Parathyroid adenoma (tissue), 2 donors: ENCODE measurements around the gene HGD.
A peak's percentile ranks its signal among the peaks of the same experiment; 100 is the strongest.

Source experiments
- H2AFZ ChIP-seq: fragments of 300-600 bp; sonication (generic); one replicate; pipeline ENCODE4 v1.7.0; 2017; ENCODE audit warnings: antibody characterized with exemption, mild to moderate bottlenecking
- H3K27ac ChIP-seq: fragments of 300-600 bp; sonication (generic); one replicate; pipeline ENCODE4 v1.7.0; 2017
- H3K27me3 ChIP-seq: fragments of 300-600 bp; sonication (generic); one replicate; pipeline ENCODE4 v1.7.0; 2017; ENCODE audit warnings: low read length; ENCODE audit not compliant: control insufficient read depth, insufficient read depth
- H3K36me3 ChIP-seq: fragments of 300-600 bp; sonication (generic); one replicate; pipeline ENCODE4 v1.7.0; 2017; ENCODE audit warnings: low read length; ENCODE audit not compliant: control insufficient read depth, insufficient read depth
- H3K4me1 ChIP-seq: fragments of 300-600 bp; sonication (generic); one replicate; pipeline ENCODE4 v1.7.0; 2017; ENCODE audit warnings: control low read depth
- H3K4me2 ChIP-seq: fragments of 300-600 bp; sonication (generic); one replicate; pipeline ENCODE4 v1.7.0; 2017; ENCODE audit warnings: low read length
- H3K4me3 ChIP-seq: fragments of 300-600 bp; sonication (generic); one replicate; pipeline ENCODE4 v1.7.0; 2017; ENCODE audit warnings: low read depth, low read length
- H3K79me2 ChIP-seq: fragments of 300-600 bp; sonication (generic); one replicate; pipeline ENCODE4 v1.7.0; 2017; ENCODE audit warnings: control low read depth
- H3K9ac ChIP-seq: fragments of 300-600 bp; sonication (generic); one replicate; pipeline ENCODE4 v1.7.0; 2017; ENCODE audit warnings: mild to moderate bottlenecking
- H3K9me3 ChIP-seq: fragments of 300-600 bp; sonication (generic); one replicate; pipeline ENCODE4 v1.7.0; 2017; ENCODE audit warnings: low read length; ENCODE audit not compliant: control insufficient read depth
- TF ChIP-seq, protein P1 (sequence below): fragments of 300-600 bp; sonication (generic); IDR thresholded peaks from one replicate; pipeline ENCODE4 v1.7.0; 2017; ENCODE audit warnings: antibody characterized with exemption, mild to moderate bottlenecking
- donor health status: primary hyperparathyroidism.

HGD gene

DNA sequence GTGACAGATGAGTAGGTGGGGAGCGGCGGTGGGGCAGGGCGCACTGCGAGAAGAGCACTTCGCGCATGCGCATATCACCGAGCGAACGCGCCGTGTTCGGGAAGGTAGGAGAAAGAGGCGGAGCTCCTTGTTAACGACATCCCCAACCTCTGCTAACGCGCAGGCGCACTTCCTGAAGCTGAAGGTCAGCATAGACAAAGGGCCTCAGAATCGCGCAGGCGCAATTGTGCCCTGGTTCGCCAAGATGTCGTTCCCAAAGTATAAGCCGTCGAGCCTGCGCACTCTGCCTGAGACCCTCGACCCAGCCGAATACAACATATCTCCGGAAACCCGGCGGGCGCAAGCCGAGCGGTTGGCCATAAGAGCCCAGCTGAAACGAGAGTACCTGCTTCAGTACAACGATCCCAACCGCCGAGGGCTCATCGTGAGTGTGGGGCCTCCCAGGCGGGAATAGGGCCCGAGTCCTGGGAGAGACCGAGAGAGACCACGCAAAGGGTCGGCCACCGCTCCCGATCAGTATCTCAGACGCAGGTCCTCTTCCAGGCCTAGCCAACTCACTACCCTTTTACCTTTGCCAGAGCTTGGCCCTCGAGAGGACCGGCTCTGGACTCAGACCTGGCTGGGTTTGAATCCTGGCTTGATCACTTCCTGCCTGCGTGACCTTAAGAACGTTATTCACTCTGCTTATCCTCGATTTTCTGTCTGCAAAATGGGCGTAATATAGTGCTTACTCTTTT is 85.8 kb downstream of the HGD start, which contains the start of gene NDUFB4:
Gene NDUFB4 (plus strand): TSS at position 221 of the 737 bp plus-strand sequence. CDS start 24 bp downstream, at position 245.
- H3K79me2 ChIP-seq: peaks cover 8% of the 10 kb centered on the region
- TF ChIP-seq, protein P1, sequence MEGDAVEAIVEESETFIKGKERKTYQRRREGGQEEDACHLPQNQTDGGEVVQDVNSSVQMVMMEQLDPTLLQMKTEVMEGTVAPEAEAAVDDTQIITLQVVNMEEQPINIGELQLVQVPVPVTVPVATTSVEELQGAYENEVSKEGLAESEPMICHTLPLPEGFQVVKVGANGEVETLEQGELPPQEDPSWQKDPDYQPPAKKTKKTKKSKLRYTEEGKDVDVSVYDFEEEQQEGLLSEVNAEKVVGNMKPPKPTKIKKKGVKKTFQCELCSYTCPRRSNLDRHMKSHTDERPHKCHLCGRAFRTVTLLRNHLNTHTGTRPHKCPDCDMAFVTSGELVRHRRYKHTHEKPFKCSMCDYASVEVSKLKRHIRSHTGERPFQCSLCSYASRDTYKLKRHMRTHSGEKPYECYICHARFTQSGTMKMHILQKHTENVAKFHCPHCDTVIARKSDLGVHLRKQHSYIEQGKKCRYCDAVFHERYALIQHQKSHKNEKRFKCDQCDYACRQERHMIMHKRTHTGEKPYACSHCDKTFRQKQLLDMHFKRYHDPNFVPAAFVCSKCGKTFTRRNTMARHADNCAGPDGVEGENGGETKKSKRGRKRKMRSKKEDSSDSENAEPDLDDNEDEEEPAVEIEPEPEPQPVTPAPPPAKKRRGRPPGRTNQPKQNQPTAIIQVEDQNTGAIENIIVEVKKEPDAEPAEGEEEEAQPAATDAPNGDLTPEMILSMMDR: no peak

DNA sequence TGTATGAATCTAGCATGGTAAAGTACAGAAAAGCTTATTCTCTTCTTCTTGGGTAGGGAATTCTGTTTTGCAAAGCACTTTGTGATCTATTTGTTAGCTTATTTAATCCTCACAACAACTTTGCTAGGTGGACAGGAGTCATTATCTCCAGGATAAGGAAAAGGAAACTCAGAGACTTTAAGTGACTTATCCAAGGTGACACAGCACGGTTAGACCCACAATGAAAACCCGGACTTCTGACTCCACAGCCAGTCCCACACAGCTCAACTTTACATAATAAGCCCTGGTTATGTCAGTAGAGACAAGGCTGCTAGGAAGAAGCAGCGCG is 86.3 kb downstream of the HGD start:
- peak overlapping the region; percentile 90 for H2AFZ ChIP-seq
- peak overlapping the region; percentile 97 for H3K4me3 ChIP-seq
- no peaks in the 10 kb centered on the region for H3K27me3 ChIP-seq
- TF ChIP-seq, protein P1: no peak
- no peaks in the 10 kb centered on the region for H3K36me3 ChIP-seq
- H3K4me2 ChIP-seq: peak overlapping the region; percentile 87
- H3K27ac ChIP-seq: peak overlapping the region; percentile 8
- H3K9ac ChIP-seq: no peak overlapping the region
- H3K4me1 ChIP-seq: peaks cover 23% of the 10 kb centered on the region
- H3K9me3 ChIP-seq: no peaks in the 10 kb centered on the region
- peaks cover 8% of the 10 kb centered on the region for H3K79me2 ChIP-seq

More for the DNA sequence above, 85.8 kb downstream of the HGD start, which contains the start of gene NDUFB4:
- Histone ChIP-seq H3K4me1 (peaks cover 23% of the 10 kb centered on the region), H3K27me3 (no peaks in the 10 kb centered on the region), H3K4me3 (peak within 1 kb of the TSS; percentile 97), H3K4me2 (peak within 1 kb of the TSS; percentile 87), H3K9ac (peak within 1 kb of the TSS; percentile 73), H3K9me3 (no peaks in the 10 kb centered on the region), H3K36me3 (no peaks in the 10 kb centered on the region), H3K27ac (peak within 1 kb of the TSS; percentile 79), H2AFZ (peak within 1 kb of the TSS; percentile 90)

DNA sequence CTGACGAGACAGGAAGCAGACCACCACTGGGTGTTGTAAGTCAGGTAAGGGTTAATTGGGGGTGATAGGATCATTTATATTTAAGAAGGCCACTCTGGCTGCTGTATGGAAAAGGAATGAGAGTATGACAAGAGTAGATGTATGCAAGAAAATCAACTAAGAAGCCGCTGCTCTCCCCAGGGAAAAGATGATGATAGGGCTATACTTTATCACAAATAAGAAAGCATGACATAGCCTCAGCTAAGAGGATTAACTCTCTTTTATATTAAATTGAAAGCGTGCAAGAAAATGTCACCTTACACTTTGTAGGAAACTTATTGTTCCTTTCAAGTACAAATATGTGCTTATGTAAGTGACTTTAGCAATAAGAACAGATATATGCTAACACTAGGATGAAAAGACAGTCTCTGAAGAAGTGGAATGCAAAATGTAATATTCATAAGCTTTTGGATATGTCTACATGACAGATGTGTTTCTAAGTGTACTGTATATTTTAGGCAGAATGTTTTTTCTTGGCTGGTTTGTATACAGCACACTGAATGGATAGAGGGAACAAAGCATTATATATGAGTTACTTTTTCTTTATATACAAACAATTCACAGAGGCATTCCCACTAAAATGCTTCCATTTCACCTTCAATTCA is 94.6 kb downstream of the HGD start:
- no peaks in the 10 kb centered on the region for H3K79me2 ChIP-seq
- H3K36me3 ChIP-seq: no peaks in the 10 kb centered on the region
- H3K4me1 ChIP-seq: no peaks in the 10 kb centered on the region
- H3K27me3 ChIP-seq: no peaks in the 10 kb centered on the region
- no peak overlapping the region for H3K9ac ChIP-seq
- TF ChIP-seq, protein P1: no peak
- H3K9me3 ChIP-seq: no peaks in the 10 kb centered on the region
- no peak overlapping the region for H3K4me2 ChIP-seq
- H3K4me3 ChIP-seq: no peak overlapping the region
- no peak overlapping the region for H2AFZ ChIP-seq
- no peak overlapping the region for H3K27ac ChIP-seq
